ENCODE results near the gene LCE3D.
"Not testable (repeated sequence)": the region's sequence is repeated elsewhere in the genome, so short reads cannot be mapped to it uniquely, and the experiment has no call there.

Gene LCE3D

DNA sequence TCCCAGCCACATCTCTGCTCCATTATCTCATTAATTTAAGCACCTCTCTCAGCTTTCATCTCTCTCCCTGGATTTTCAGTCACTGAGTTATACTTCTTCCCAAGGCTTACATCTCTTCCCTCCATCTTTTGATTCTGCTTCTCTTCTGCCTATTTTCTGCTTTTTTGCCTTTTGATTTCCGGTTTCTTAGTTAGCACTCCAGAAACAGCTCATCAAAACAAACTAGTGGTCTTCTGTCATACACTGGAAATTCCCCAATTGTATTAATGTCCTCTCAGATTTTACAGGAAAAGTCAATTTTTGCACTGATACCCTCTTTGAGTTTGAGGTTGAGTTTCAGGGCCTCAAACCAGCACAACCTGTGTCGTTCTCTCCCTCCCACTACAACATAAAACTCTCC is 15.2 kb downstream of the LCE3D start:
- no peaks in the 10 kb centered on the region for H3K36me3 Mint-ChIP-seq
- ATAC-seq (replicated peaks) (no peak), DNase-seq (no peak)
- no peak overlapping the region for H3K27ac Mint-ChIP-seq
- peaks cover 0 to 10% of the 10 kb centered on the region in 2 donors for H3K27me3 Mint-ChIP-seq
- no peaks in the 10 kb centered on the region for H3K4me1 Mint-ChIP-seq
- H3K9me3 Mint-ChIP-seq = peaks cover 4 to 5% of the 10 kb centered on the region in 2 donors
- no peak overlapping the region for H3K4me3 Mint-ChIP-seq

DNA sequence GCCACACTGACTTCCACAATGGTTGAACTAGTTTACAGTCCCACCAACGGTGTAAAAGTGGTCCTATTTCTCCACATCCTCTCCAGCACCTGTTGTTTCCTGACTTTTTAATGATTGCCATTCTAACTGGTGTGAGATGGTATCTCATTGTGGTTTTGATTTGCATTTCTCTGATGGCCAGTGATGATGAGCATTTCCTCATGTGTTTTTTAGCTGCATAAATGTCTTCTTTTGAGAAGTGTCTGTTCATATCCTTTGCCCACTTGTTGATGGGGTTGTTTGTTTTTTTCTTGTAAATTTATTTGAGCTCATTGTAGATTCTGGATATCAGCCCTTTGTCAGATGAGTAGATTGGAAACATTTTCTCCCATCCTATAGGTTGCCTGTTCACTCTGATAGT is 32.0 kb downstream of the LCE3D start:
- DNase-seq; ATAC-seq (replicated peaks); H3K4me1 Mint-ChIP-seq; H3K27ac Mint-ChIP-seq; H3K36me3 Mint-ChIP-seq; H3K4me3 Mint-ChIP-seq; H3K9me3 Mint-ChIP-seq: not testable (repeated sequence)
- H3K27me3 Mint-ChIP-seq = peaks cover 19 to 32% of the 10 kb centered on the region in 2 donors

DNA sequence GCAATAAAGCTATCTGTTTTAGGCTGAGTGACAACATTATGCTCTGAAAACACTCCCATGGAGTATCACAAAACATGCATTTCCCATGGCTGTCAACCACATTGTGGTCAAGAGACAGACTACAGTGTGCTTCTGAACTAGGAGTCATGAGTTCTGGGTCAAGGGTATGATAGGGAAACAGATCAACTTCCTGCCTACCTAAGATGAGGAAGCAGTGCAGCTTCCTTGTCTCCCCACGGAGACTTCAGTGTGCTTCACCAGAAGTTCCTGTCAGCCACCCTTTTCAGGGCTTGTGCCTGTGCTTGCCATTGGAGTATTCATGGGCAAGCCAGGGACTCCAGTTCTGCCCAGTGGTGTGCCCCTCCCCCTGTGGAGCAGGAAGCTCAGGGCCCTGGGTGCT is 33.6 kb downstream of the LCE3D start:
- H3K36me3 Mint-ChIP-seq = no peaks in the 10 kb centered on the region
- DNase-seq = no peak
- H3K4me1 Mint-ChIP-seq = no peaks in the 10 kb centered on the region
- H3K27ac Mint-ChIP-seq = no peak overlapping the region
- ATAC-seq (replicated peaks) = no peak
- H3K27me3 Mint-ChIP-seq = peaks cover 19 to 23% of the 10 kb centered on the region in 2 donors
- H3K9me3 Mint-ChIP-seq = peaks cover 2 to 3% of the 10 kb centered on the region in 2 donors
- no peak overlapping the region for H3K4me3 Mint-ChIP-seq

DNA sequence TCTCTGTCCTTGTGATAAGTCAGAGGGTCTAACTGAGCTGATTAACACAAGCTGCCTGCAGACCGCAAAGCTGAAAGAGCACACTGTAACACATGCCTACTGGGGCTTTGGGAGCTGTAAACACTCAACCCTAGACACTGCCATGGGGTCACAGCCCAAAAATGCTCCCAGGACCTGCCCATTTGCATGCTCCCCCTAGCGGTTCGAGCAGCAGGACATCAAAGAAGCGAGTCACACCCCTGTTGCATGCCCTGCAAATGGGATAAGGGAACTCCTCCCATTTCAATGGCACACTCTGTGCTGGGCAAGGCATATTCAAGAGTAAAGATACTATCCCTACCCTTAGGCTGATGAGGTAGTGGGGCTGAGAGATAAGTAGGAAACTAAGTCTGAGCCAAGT is 36.5 kb downstream of the LCE3D start:
- Mint-ChIP-seq H3K4me1 (no peaks in the 10 kb centered on the region), H3K36me3 (no peaks in the 10 kb centered on the region), H3K27ac (no peak overlapping the region), H3K27me3 (peaks cover 18 to 35% of the 10 kb centered on the region in 2 donors), H3K4me3 (no peak overlapping the region), H3K9me3 (peaks cover 2 to 3% of the 10 kb centered on the region in 2 donors)
- ATAC-seq (replicated peaks) (no peak), DNase-seq (no peak)

DNA sequence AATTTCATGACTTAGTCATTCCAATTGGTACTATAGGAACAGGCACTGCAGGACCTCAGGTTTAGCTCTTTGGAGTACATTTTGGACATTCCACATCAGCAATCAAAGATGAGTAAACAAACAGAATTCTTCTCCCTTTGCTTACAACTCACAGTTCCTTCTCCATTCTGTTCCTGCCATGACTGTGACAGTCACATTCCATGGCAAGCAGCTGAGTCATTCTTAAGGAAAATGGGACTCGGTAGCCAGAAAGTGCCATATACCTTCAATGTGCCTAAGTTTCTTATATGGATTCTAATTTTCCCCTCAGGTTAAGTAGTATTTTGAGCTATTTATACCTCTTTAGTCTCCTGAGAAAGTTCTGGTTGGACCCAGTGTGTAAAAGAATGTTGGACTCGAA is 40.4 kb downstream of the LCE3D start:
- Mint-ChIP-seq H3K36me3 (no peaks in the 10 kb centered on the region), H3K4me3 (no peak overlapping the region), H3K27me3 (peaks cover 31 to 40% of the 10 kb centered on the region in 2 donors), H3K27ac (no peak overlapping the region), H3K9me3 (no peaks in the 10 kb centered on the region), H3K4me1 (no peaks in the 10 kb centered on the region)
- DNase-seq (no peak), ATAC-seq (replicated peaks) (no peak)

DNA sequence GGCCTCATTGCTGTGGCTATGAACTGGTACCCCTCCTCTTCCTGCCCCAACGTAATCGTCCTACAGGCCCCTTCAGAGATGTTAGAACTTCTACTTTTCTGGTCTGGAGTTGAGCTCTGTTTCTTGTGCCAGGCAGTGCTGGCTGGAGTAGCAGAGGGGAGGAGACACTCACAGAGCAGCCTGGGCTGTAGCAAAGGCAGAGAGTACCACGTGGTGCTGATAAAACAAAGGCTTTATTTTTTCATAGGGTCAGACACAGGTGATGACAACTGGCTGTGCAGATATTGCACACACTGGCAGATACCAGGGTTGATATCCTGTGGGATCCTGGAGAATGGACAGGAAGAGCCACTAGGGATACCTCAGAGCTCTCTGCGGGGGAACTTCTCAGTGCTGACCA is 42.8 kb downstream of the LCE3D start:
- Mint-ChIP-seq H3K9me3 (no peaks in the 10 kb centered on the region), H3K4me1 (no peaks in the 10 kb centered on the region), H3K4me3 (no peak overlapping the region)

DNA sequence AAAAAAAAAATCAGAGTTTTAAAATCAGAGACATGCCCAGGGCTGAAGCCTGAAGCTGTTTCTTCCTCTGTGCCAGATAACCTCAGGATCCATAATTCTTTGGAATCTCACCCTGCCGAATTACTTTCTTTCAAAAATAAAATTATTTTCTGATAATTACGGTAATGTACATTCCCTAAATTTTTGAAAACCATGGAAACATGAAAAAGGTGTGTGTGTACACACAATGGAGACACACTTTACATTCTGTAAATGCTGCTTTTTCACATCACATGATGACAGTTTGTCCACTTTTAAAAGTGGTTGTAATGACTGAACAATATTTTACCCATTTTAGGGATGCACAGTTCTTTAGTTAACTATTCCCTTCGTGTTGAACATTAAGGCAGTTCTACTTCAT is 44.5 kb downstream of the LCE3D start:
- ATAC-seq (replicated peaks) (no peak), DNase-seq (no peak)
- H3K27ac Mint-ChIP-seq = no peak overlapping the region

More for the DNA sequence above, 42.8 kb downstream of the LCE3D start:
- ATAC-seq (replicated peaks) (no peak), DNase-seq (no peak)
- peaks cover 33 to 41% of the 10 kb centered on the region in 2 donors for H3K27me3 Mint-ChIP-seq
- H3K36me3 Mint-ChIP-seq = no peaks in the 10 kb centered on the region
- H3K27ac Mint-ChIP-seq = no peak overlapping the region

DNA sequence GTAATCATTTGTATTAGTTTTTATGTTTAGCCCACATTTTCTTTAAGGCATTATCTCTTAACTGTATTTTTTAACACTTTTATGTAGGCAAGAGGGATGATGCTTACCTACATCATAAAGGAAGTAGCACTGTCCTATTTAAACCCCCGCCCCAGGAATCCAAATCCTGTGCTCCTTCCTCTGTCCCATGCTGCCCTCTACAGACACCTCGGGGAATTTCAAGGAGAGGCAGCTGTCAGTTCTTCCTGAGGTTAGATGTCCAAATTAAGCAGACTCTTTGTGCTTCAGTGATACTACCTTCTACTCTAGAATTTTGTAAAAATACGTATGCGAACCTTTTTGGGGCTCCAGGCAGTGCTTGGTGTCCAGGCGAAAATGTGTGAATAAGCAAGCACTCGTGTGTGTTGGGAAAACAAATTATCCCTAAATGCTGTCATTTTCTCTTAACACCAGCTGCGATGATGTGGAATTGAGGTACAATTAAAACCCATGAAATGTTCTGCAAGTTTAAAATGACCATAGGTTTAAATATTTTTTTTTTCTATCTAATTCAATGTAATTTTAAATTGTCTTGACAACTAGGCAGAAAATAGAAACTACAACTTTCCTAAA is 46.9 kb downstream of the LCE3D start:
- ATAC-seq (replicated peaks) (no peak), DNase-seq (peak; percentile 8)
- Mint-ChIP-seq H3K4me1 (no peaks in the 10 kb centered on the region), H3K36me3 (peaks cover 0 to 2% of the 10 kb centered on the region in 2 donors), H3K27me3 (peaks cover 28 to 41% of the 10 kb centered on the region in 2 donors), H3K4me3 (no peak overlapping the region), H3K27ac (no peak overlapping the region), H3K9me3 (peaks cover 5% of the 10 kb centered on the region in 2 donors)

More for the DNA sequence above, 44.5 kb downstream of the LCE3D start:
- no peaks in the 10 kb centered on the region for H3K9me3 Mint-ChIP-seq
- no peaks in the 10 kb centered on the region for H3K4me1 Mint-ChIP-seq
- H3K36me3 Mint-ChIP-seq = peaks cover 0 to 2% of the 10 kb centered on the region in 2 donors
- no peak overlapping the region for H3K4me3 Mint-ChIP-seq
- H3K27me3 Mint-ChIP-seq = peaks cover 30 to 33% of the 10 kb centered on the region in 2 donors
